Measurements from ENCODE around the gene FAM161B.

DNA sequence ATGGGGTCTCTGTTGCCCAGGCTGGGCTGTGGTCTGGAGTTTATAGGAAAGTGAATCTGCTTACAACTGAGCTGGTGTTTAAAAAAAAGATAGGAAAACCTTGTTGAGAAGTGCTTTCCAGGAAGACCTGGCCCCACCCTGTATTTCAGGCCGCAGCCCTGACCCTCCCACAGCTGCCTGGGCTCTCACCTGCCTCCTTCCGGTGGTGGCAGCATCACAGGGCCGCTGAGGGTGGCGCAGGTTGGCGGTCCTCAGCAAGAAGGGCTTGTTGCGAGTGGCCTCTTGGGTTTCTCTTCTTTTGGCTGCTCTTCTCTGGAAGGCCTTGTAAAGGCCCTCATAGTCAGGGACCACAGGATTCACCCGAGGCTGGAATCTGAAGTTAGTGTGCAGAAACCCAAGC lies 7.7 kb downstream of the FAM161B start:
- TF ChIP-seq, protein P1, sequence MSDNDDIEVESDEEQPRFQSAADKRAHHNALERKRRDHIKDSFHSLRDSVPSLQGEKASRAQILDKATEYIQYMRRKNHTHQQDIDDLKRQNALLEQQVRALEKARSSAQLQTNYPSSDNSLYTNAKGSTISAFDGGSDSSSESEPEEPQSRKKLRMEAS (IDR thresholded peaks at IDR 0.05), result no peak
- TF ChIP-seq, protein P2, sequence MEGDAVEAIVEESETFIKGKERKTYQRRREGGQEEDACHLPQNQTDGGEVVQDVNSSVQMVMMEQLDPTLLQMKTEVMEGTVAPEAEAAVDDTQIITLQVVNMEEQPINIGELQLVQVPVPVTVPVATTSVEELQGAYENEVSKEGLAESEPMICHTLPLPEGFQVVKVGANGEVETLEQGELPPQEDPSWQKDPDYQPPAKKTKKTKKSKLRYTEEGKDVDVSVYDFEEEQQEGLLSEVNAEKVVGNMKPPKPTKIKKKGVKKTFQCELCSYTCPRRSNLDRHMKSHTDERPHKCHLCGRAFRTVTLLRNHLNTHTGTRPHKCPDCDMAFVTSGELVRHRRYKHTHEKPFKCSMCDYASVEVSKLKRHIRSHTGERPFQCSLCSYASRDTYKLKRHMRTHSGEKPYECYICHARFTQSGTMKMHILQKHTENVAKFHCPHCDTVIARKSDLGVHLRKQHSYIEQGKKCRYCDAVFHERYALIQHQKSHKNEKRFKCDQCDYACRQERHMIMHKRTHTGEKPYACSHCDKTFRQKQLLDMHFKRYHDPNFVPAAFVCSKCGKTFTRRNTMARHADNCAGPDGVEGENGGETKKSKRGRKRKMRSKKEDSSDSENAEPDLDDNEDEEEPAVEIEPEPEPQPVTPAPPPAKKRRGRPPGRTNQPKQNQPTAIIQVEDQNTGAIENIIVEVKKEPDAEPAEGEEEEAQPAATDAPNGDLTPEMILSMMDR (IDR thresholded peaks at IDR 0.05), result no peak
- no peak for TF ChIP-seq NFE2L2 (conservative IDR thresholded peaks at IDR 0.05; ENCODE audit: low read length)
- no peak for TF ChIP-seq POLR2A (IDR thresholded peaks at IDR 0.05; ENCODE audit: low read length)
- TF ChIP-seq, protein P3, sequence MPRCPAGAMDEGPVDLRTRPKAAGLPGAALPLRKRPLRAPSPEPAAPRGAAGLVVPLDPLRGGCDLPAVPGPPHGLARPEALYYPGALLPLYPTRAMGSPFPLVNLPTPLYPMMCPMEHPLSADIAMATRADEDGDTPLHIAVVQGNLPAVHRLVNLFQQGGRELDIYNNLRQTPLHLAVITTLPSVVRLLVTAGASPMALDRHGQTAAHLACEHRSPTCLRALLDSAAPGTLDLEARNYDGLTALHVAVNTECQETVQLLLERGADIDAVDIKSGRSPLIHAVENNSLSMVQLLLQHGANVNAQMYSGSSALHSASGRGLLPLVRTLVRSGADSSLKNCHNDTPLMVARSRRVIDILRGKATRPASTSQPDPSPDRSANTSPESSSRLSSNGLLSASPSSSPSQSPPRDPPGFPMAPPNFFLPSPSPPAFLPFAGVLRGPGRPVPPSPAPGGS (IDR thresholded peaks at IDR 0.05), result no peak
- TF ChIP-seq CEBPB (IDR thresholded peaks at IDR 0.05), result no peak
- TF ChIP-seq EP300 (IDR thresholded peaks at IDR 0.05), result no peak
- no peak for TF ChIP-seq RFX5 (IDR thresholded peaks at IDR 0.05)
- no peak for TF ChIP-seq HDAC2 (IDR thresholded peaks at IDR 0.05)

All from A549 (cell line).